ENCODE results near the gene KMT5B.

Gene KMT5B

DNA sequence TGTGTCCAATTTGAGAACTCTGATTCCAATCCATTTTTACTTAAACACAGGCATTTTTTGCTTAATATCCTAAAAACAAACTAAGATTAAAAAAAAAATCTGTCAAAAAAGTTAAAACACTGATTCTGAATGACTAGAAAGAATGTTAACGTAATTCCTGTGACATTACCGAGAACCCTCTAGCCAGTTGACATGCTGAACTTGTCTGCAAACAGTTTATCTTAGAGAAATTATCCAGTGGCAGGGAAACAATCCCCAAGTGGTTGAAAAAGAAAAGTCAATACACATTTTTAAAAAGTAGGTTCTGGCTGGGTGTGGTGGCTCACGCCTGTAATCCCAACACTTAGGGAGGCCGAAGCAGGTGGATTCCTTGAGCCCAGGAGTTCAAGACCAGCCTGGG lies 11.6 kb downstream of the KMT5B start:
- no peak overlapping the region for H3K4me3 ChIP-seq (ENCODE audit: low read depth, low read length)
- TF ChIP-seq, protein P1, sequence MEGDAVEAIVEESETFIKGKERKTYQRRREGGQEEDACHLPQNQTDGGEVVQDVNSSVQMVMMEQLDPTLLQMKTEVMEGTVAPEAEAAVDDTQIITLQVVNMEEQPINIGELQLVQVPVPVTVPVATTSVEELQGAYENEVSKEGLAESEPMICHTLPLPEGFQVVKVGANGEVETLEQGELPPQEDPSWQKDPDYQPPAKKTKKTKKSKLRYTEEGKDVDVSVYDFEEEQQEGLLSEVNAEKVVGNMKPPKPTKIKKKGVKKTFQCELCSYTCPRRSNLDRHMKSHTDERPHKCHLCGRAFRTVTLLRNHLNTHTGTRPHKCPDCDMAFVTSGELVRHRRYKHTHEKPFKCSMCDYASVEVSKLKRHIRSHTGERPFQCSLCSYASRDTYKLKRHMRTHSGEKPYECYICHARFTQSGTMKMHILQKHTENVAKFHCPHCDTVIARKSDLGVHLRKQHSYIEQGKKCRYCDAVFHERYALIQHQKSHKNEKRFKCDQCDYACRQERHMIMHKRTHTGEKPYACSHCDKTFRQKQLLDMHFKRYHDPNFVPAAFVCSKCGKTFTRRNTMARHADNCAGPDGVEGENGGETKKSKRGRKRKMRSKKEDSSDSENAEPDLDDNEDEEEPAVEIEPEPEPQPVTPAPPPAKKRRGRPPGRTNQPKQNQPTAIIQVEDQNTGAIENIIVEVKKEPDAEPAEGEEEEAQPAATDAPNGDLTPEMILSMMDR (IDR thresholded peaks at IDR 0.05; ENCODE audit: low read depth, low read length): no peak
- TF ChIP-seq MYC (IDR thresholded peaks at IDR 0.05; ENCODE audit: low read depth, low read length) (no peak), POLR2A (IDR thresholded peaks at IDR 0.05; ENCODE audit: extremely low read depth, insufficient read length) (no peak)
- TF ChIP-seq, protein P2, sequence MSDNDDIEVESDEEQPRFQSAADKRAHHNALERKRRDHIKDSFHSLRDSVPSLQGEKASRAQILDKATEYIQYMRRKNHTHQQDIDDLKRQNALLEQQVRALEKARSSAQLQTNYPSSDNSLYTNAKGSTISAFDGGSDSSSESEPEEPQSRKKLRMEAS (IDR thresholded peaks at IDR 0.05; ENCODE audit: low read depth, low read length): no peak
- no peak for DNase-seq (ENCODE audit: low read depth)

DNA sequence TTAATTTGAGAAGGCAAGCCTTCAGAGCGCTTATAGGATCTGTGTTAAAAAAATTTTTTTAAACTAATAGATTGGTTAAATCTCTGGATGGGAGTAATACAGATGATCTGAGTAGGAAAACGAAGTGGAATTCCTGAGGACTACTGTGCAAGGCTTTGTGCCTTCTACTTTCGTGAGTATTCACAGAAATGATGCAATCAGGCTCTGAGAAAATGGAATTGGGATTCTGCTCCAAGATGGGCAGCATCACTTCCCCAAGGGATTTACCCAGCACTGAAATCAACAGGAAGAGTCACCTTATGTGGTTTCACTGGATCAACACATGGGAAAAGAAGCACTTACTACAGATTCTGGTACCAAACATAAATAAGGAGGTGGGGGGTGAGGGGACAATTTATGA lies 12.5 kb downstream of the KMT5B start:
- no peak for TF ChIP-seq POLR2A (IDR thresholded peaks at IDR 0.05; ENCODE audit: extremely low read depth, insufficient read length)
- TF ChIP-seq, protein P1 (IDR thresholded peaks at IDR 0.05; ENCODE audit: low read depth, low read length): no peak
- TF ChIP-seq, protein P2 (IDR thresholded peaks at IDR 0.05; ENCODE audit: low read depth, low read length): no peak
- TF ChIP-seq MYC (IDR thresholded peaks at IDR 0.05; ENCODE audit: low read depth, low read length): no peak
- DNase-seq (ENCODE audit: low read depth): no peak
- no peak overlapping the region for H3K4me3 ChIP-seq (ENCODE audit: low read depth, low read length)

DNA sequence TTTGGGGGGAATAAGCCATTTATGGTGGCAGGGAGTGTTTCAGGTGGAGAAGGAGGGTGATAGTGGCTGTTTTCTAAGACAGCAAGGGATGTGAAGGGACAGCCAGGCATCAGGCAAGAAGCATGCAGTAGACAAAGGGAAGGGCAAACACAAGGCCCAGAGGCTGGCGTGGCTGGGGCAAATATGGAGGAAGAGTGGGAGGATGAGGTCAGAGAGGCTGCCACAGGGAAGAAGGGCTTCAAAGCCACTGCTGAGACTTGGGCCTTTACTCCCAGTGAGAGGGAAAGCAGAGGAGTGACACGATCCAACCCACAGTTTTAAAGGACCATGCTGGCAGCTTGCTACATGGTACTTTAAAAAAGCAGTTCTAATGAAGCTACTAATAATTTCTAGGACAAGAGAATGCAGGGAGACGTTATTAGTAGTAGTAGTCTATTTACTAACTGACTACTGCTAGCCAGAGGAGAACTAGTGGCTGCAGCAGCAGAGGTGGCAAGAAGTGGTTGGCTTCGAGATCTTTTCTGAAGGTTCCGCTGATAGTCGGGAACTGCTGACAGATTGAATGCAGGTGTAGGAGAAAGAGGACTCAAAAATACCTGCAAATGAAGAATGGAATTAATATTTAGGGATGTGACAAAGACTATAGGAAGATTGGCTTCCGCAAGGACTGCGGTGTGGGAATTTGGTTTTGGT lies 13.7 kb downstream of the KMT5B start:
- H3K4me3 ChIP-seq (ENCODE audit: low read depth, low read length): no peak overlapping the region
- TF ChIP-seq, protein P2 (IDR thresholded peaks at IDR 0.05; ENCODE audit: low read depth, low read length): no peak
- TF ChIP-seq MYC (IDR thresholded peaks at IDR 0.05; ENCODE audit: low read depth, low read length) (no peak), POLR2A (IDR thresholded peaks at IDR 0.05; ENCODE audit: extremely low read depth, insufficient read length) (no peak)
- TF ChIP-seq, protein P1 (IDR thresholded peaks at IDR 0.05; ENCODE audit: low read depth, low read length): no peak
- no peak for DNase-seq (ENCODE audit: low read depth)

DNA sequence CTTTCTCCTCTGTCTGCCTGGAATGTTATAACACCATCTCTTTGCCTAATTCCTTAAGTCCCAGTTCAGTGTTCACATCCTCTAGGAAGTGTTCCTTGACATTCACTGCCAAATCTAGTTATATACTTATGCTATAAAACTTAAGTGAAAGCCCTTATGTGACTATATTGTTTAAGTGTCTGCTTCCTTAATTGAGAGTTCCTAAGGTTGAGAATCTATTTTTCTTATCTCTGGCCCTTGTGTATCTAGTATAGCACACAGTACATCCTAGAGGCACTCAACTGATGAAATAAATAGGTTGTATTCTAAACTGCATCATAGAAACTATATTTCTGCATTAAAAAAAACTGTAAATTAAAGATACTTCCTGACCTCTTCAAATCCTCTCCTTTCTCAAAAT lies 16.9 kb downstream of the KMT5B start:
- TF ChIP-seq MYC (IDR thresholded peaks at IDR 0.05; ENCODE audit: low read depth, low read length): no peak
- no peak for TF ChIP-seq POLR2A (IDR thresholded peaks at IDR 0.05; ENCODE audit: extremely low read depth, insufficient read length)
- TF ChIP-seq, protein P1 (IDR thresholded peaks at IDR 0.05; ENCODE audit: low read depth, low read length): no peak
- TF ChIP-seq, protein P2 (IDR thresholded peaks at IDR 0.05; ENCODE audit: low read depth, low read length): no peak
- DNase-seq (ENCODE audit: low read depth): no peak
- no peak overlapping the region for H3K4me3 ChIP-seq (ENCODE audit: low read depth, low read length)

DNA sequence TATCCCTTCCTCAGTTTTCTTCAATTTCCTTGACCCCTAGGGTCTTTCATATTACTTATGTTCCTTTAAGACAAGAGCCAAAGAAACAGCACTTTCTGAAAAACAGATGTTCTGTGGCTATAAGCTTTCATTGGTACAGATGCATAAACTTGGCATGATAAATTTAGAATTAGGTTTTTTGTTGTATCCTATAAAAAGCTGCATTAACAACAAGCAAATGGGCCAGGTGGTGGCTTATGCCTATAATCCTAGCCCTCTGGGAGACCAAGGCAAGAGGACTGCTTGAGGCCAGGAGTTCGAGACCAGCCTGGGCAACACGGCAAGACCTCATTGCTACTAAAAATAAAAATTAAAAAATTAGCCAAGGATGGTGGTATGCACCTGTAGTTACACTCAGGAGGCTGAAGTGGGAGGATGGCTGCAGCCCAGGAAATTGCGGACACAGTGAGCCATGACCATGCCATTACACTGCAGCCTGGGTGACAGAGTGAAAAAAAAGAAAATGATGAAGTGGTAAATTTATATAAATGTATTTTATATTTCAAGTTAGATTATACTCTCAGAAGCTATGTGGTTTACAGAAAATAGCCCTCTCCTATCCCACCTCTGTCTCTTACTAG lies 18.3 kb downstream of the KMT5B start:
- TF ChIP-seq POLR2A (IDR thresholded peaks at IDR 0.05; ENCODE audit: extremely low read depth, insufficient read length) (no peak), MYC (IDR thresholded peaks at IDR 0.05; ENCODE audit: low read depth, low read length) (no peak)
- TF ChIP-seq, protein P1 (IDR thresholded peaks at IDR 0.05; ENCODE audit: low read depth, low read length): no peak
- TF ChIP-seq, protein P2 (IDR thresholded peaks at IDR 0.05; ENCODE audit: low read depth, low read length): no peak
- no peak overlapping the region for H3K4me3 ChIP-seq (ENCODE audit: low read depth, low read length)
- DNase-seq (ENCODE audit: low read depth): no peak

Data from NB4 (cell line).